C4-2B (cell line): Measurements from ENCODE around the gene CASP10.

Experiments
- H3K27ac ChIP-seq: fragments of 450-650 bp; 2 replicates; pipeline ENCODE4 v1.5.1; 2017
- ZFX ChIP-seq: fragments of 450-650 bp; IDR thresholded peaks from 2 replicates; pipeline ENCODE4 v1.6.1; 2017
- TF ChIP-seq, protein P1 (sequence below): fragments of 450-650 bp; conservative IDR thresholded peaks from 2 replicates; pipeline ENCODE4 v1.5.1; 2017; ENCODE audit warnings: mild to moderate bottlenecking

Gene CASP10

DNA sequence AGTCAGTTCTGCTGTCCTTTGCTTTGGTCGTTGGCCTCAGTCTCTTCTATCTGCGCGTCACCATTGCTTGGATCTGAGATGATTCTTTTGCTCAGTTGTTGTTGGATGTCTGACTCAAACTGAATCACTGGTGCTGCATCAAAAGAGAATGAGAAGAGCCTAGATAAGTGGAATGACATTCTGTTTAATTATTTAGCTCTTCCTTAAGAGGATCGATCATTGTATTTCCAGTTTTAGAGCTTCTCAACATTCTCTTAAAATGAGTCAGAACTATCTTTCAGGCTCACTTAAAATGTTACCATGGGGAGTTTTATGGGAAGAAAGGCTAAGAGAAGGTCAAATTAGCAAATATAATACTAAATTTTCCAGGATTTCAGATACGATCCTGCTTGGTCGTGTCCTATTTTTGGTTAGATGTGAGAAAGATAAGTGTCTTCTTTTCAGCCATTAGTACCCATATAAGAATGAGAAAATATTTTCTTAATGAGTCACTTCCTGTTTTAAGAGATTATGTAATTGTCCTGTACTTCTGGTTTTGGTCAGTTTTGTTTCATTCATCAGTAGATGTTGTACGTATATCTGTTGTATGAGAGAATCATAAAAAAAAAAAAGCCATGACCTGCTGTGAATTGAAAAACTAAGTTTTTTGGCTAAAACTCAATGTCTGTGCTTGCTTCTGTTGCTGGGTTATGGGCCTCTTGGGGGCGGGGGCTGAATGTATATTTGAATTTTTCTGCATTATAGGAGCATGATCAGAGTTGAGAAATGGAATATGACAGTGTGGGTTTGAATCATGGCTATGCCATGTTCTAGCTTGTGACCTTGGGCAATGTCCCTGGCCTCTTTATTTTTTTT, 31.6 kb upstream of the CASP10 start:
- H3K27ac ChIP-seq: no peak overlapping the region
- TF ChIP-seq ZFX: no peak
- TF ChIP-seq, protein P1, sequence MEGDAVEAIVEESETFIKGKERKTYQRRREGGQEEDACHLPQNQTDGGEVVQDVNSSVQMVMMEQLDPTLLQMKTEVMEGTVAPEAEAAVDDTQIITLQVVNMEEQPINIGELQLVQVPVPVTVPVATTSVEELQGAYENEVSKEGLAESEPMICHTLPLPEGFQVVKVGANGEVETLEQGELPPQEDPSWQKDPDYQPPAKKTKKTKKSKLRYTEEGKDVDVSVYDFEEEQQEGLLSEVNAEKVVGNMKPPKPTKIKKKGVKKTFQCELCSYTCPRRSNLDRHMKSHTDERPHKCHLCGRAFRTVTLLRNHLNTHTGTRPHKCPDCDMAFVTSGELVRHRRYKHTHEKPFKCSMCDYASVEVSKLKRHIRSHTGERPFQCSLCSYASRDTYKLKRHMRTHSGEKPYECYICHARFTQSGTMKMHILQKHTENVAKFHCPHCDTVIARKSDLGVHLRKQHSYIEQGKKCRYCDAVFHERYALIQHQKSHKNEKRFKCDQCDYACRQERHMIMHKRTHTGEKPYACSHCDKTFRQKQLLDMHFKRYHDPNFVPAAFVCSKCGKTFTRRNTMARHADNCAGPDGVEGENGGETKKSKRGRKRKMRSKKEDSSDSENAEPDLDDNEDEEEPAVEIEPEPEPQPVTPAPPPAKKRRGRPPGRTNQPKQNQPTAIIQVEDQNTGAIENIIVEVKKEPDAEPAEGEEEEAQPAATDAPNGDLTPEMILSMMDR: no peak

DNA sequence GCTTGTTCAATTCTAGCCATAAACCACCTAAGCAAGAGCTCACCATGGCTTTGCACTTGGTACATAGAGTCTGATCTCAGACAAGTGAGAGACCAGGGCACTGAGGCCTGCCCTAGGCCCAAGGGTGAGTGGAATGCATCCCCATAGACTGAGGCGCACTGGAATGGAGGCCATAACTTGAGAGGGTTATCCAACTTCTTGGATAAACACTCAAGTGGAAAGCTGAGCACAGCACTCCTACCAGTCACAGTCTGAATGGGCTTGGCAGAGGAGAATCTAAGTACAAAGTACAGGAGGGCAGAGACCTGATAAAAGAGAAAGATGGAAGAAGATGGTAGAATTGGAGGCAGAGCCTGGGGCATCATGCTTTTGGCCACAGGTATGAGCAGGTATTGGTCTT, 30.4 kb upstream of the CASP10 start:
- H3K27ac ChIP-seq: no peak overlapping the region
- TF ChIP-seq, protein P1: no peak

DNA sequence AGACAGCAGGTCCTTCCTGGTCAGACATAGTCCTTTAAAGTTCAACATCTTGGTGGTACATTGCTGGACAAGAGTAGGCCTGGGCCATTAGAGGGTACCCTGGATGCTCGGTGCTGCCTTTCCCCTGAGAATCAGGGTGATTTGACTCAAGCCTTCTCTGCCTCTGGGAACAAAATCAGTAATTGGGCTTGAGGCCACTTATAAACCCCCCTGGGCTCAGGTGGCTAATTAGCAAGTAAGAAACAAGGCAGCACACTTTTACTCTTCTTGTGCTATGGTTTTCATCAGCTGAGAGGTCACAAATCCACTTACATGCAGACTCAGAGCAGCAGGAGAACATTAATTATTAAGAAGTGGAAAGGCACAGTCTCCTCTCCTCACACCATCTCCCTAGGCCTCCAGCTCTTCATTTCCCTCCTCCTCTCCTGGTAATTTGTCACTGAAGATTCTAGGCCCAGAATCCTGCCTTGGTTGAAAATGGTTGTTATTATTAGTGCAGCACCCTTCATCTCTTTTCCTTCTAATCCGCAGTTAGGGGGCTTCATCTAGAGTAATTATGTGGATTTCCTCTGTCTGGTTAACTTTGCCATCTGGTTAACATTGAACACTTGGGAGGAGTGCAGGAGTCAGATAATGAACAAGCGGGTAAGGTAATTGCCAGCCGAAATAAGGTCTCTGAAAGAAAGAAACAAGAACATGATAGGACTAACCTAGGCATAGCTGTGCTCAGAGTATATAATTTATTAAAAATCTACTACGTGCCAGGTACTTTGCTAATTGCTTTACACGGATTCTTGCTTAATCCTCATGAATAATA, 29.7 kb upstream of the CASP10 start:
- H3K27ac ChIP-seq: no peak overlapping the region
- no peak for TF ChIP-seq ZFX
- TF ChIP-seq, protein P1: no peak

DNA sequence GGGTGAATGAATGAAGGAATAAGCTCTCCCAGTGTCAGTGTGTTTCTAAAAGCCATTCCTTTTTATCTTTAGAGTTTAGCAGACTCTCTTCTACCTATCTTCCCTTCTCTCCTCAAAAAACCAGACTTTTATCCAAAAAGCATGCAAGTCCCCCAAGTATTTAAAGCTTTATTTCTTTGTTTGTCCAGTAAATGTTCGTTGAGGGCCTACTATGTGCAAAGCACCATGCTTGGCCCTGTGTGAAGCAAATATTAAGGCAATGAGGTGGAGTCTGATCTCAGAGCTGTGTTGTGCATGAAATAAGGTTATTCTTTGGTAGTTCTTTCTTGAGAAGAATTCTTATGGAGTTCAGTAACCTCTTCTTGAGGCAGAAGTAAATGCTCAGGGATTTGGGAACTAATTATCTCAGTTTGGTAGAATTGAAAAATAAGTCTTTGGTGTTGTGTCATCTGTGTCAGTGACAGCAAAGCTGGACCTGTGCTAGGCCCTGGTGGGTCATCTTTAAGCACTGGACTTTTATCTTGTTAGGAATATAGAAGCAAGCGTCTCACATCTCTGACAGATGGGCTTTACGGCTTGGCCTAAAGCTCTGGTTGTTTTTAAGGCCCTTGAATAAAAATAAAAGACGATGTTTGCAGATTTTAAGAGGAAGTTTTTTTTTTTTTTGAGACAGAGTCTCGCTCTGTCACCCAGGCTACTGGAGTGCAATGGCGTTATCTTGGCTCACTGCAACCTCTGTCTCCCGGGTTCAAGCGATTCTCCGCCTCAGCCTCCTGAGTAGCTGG, 28.1 kb upstream of the CASP10 start:
- TF ChIP-seq, protein P1: no peak
- TF ChIP-seq ZFX: no peak

DNA sequence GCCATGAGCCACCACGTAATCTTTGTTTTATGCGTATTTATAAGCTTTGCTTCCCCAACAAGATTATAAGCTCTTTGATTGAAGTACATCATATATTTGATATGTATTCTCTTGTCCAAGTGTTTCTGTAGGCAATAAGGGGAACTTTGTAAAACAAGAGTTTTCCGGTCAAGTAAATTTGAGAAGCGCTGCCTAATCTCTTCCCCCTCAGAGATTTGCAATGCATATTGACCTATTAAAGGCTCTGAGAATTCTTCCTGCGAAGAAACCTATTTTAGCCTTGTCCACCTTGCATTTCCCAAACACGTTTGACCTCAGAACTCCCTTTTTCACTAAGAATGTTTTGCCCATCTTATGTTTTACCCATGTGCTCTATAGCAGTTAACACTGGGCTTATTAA, 26.9 kb upstream of the CASP10 start:
- H3K27ac ChIP-seq: no peak overlapping the region
- TF ChIP-seq, protein P1: no peak
- no peak for TF ChIP-seq ZFX

More for the DNA sequence above, 28.1 kb upstream of the CASP10 start:
- no peak overlapping the region for H3K27ac ChIP-seq

DNA sequence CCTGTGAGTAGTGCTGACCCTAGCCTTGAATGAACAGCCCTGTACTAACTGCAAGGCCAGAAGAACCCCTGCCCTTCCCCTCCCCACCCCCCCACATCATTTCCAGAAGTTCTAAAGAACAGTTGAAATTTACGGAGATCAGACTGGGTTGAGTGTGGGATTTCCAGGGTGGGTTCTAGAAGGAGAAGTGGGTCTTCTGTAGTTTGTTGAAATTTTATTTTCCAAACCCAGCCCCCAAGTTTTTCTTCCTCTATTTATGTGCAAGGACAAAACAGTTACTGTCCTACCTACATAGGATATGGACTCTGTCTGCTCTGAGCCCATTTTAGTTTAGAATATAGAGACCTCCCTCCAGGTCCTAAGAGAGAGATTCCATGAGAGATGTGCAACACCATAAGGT, 26.3 kb upstream of the CASP10 start:
- no peak for TF ChIP-seq ZFX
- TF ChIP-seq, protein P1: no peak
- no peak overlapping the region for H3K27ac ChIP-seq
